Measurements from ENCODE around the gene APOA1.

GRCh38 chr11:116875194-116875593, 37.8 kb upstream of the APOA1 start:
- no peak for TF ChIP-seq CTCF (conservative IDR thresholded peaks at IDR 0.05; ENCODE audit: low read length)
- TF ChIP-seq EZH2phosphoT487 (IDR thresholded peaks at IDR 0.05; ENCODE audit: borderline replicate concordance) = no peak

Data from Loucy (cell line).